ENCODE data around the gene PSMA2. TPM values are rescaled to one million over a fixed set of nuclear protein-coding genes. Genes with fewer than 3 reads are reported as not detected.

The PSMA2 gene
- total RNA-seq, 4 donors from 2014 or later, result 33.1 to 123 (median 81.4) TPM

- intact Hi-C loops (cut with DNase I), result no loop called here
- WGBS, 2 donors, result 61 to 79% methylated on average over 2 of the region's 2 CpGs
- H3K9me3 ChIP-seq, result no peaks in the 10 kb centered on the region
- TF ChIP-seq POLR2A (IDR thresholded peaks at IDR 0.05), result no peak
- no peak for TF ChIP-seq CTCF (IDR thresholded peaks at IDR 0.05)
- no peaks in the 10 kb centered on the region for H3K36me3 ChIP-seq
- H3K4me3 ChIP-seq, result no peak overlapping the region
- H3K27ac ChIP-seq, result no peak overlapping the region
- no peak for DNase-seq
- H3K27me3 ChIP-seq, result peaks cover 0 to 2% (median 0%) of the 10 kb centered on the region in 4 donors
- H3K4me1 ChIP-seq, result no peaks in the 10 kb centered on the region
Observed at GRCh38 chr7:42961170-42961569, 29.2 kb upstream of the PSMA2 start.

- H3K9me3 ChIP-seq, result no peaks in the 10 kb centered on the region
- WGBS, 2 donors, result 27 to 44% methylated on average over 1 to 2 of the region's 2 CpGs
- no peaks in the 10 kb centered on the region for H3K4me1 ChIP-seq
- no peak overlapping the region for H3K27ac ChIP-seq
- intact Hi-C loops (cut with DNase I), result no loop called here
- H3K27me3 ChIP-seq, result peaks cover 0 to 2% (median 0%) of the 10 kb centered on the region in 4 donors
- TF ChIP-seq CTCF (IDR thresholded peaks at IDR 0.05), result no peak
- TF ChIP-seq POLR2A (IDR thresholded peaks at IDR 0.05), result no peak
- no peaks in the 10 kb centered on the region for H3K36me3 ChIP-seq
- no peak overlapping the region for H3K4me3 ChIP-seq
- DNase-seq, result no peak
Observed at GRCh38 chr7:42960762-42961161, 28.8 kb upstream of the PSMA2 start.

- H3K27ac ChIP-seq, result no peak overlapping the region
- TF ChIP-seq CTCF (IDR thresholded peaks at IDR 0.05), result no peak
- no peak for TF ChIP-seq POLR2A (IDR thresholded peaks at IDR 0.05)
- WGBS, 2 donors, result 82 to 92% methylated on average over 2 of the region's 2 CpGs
- DNase-seq, result no peak
- no peaks in the 10 kb centered on the region for H3K9me3 ChIP-seq
- peaks cover 0 to 2% (median 0%) of the 10 kb centered on the region in 4 donors for H3K27me3 ChIP-seq
- H3K4me1 ChIP-seq, result no peaks in the 10 kb centered on the region
- no peaks in the 10 kb centered on the region for H3K36me3 ChIP-seq
- no peak overlapping the region for H3K4me3 ChIP-seq
- intact Hi-C loops (cut with DNase I), result no loop called here
Observed at GRCh38 chr7:42959549-42959948, 27.6 kb upstream of the PSMA2 start.

- Histone ChIP-seq H3K27ac (no peak overlapping the region), H3K9me3 (no peaks in the 10 kb centered on the region), H3K4me1 (no peaks in the 10 kb centered on the region), H3K27me3 (peaks cover 0 to 2% (median 0%) of the 10 kb centered on the region in 4 donors), H3K36me3 (no peaks in the 10 kb centered on the region), H3K4me3 (no peak overlapping the region)
- intact Hi-C loops (cut with DNase I), result no loop called here
- DNase-seq, result no peak
- TF ChIP-seq CTCF (IDR thresholded peaks at IDR 0.05), result no peak
- TF ChIP-seq POLR2A (IDR thresholded peaks at IDR 0.05), result no peak
Observed at GRCh38 chr7:42956062-42956461, 24.1 kb upstream of the PSMA2 start.

GRCh38 chr7:42953994-42954393 is 22.0 kb upstream of the PSMA2 start:
- no peaks in the 10 kb centered on the region for H3K27me3 ChIP-seq
- H3K4me1 ChIP-seq, result no peaks in the 10 kb centered on the region
- H3K9me3 ChIP-seq, result no peaks in the 10 kb centered on the region
- no peak for DNase-seq
- H3K36me3 ChIP-seq, result no peaks in the 10 kb centered on the region
- no peak overlapping the region for H3K4me3 ChIP-seq
- intact Hi-C loops (cut with DNase I), result no loop called here
- 79% methylated on average over 2 to 4 of the region's 4 CpGs for WGBS, 2 donors
- H3K27ac ChIP-seq, result no peak overlapping the region
- no peak for TF ChIP-seq CTCF (IDR thresholded peaks at IDR 0.05)
- TF ChIP-seq POLR2A (IDR thresholded peaks at IDR 0.05), result no peak

Measured in esophagus squamous epithelium (tissue), 5 donors.